Right atrium auricular region (tissue), 2 donors: ENCODE results near the gene PSMB2. TPM values are rescaled to one million over a fixed set of nuclear protein-coding genes. Genes with fewer than 3 reads are reported as not detected.
"Not testable (repeated sequence)": the region's sequence is repeated elsewhere in the genome, so short reads cannot be mapped to it uniquely, and the experiment has no call there.

ENCODE experiments used
- DNase-seq: peaks from one replicate; pipeline ENCODE4 v3.0.0-alpha.2; 2019; ENCODE audit warnings: low spot score
- H3K27ac ChIP-seq, 2 donors: fragments of 200-600 bp; sonication (generic); 1 replicate in 1 of 2; 2 replicates in 1 of 2; pipeline ENCODE4 v1.5.1; 2016 to 2019
- H3K27me3 ChIP-seq, 2 donors: fragments of 200-600 bp; sonication (generic); one replicate each; pipeline versions ENCODE4 v1.5.1 to v1.6.0; 2017 to 2019
- H3K36me3 ChIP-seq: fragments of 200-600 bp; sonication (generic); one replicate; pipeline ENCODE4 v1.5.1; 2016
- H3K4me1 ChIP-seq, 2 donors: fragments of 200-600 bp; sonication (generic); one replicate each; pipeline versions ENCODE4 v1.5.1 to v1.6.0; 2017 to 2019
- H3K4me3 ChIP-seq, 2 donors: fragments of 200-600 bp; sonication (generic); 1 replicate in 1 of 2; 2 replicates in 1 of 2; pipeline ENCODE4 v1.5.1; 2017 to 2019; ENCODE audit warnings: mild to moderate bottlenecking in 1 of 2, moderate library complexity in 1 of 2
- H3K9me3 ChIP-seq, 2 donors: fragments of 200-600 bp; sonication (generic); one replicate each; pipeline ENCODE4 v1.5.1; 2019
- CTCF ChIP-seq, 2 donors: fragments of 200-600 bp; sonication (generic); IDR thresholded peaks; one replicate each; pipeline ENCODE4 v1.5.1; 2019; ENCODE audit warnings: antibody characterized with exemption in 2 of 2
- total RNA-seq, 2 donors: library from RNA; depleted of rRNA; stranded (reverse); fragments of >200 nt; gene quantifications; one replicate each; pipeline ENCODE4 v1.1.0, GENCODE V29; 2016

PSMB2 gene
- total RNA-seq, result 10 to 100 TPM; 30.4 to 31.7 TPM

- H3K4me1 ChIP-seq, result peaks cover 0 to 40% of the 10 kb centered on the region in 2 donors
- peak within 1 kb of the TSS; percentile 63 to 75 for H3K4me3 ChIP-seq
- TF ChIP-seq CTCF (IDR thresholded peaks at IDR 0.05), result no peak
- H3K36me3 ChIP-seq, result no peaks in the 10 kb centered on the region
- peak within 1 kb of the TSS; percentile 82 to 89 for H3K27ac ChIP-seq
- H3K27me3 ChIP-seq, result no peaks in the 10 kb centered on the region
- DNase-seq, result peak; percentile 97
- no peaks in the 10 kb centered on the region for H3K9me3 ChIP-seq
These were observed at the start of gene PSMB2 for GRCh38 chr1:35641233-35641866. TSS of gene PSMB2 (minus strand) at chr1:35641526. CDS start at chr1:35641432, 94 bp downstream.

GRCh38 chr1:35691080-35691479 is 49.8 kb upstream of the PSMB2 start:
- Histone ChIP-seq H3K36me3 (no peaks in the 10 kb centered on the region), H3K27ac (no peak overlapping the region), H3K4me1 (no peaks in the 10 kb centered on the region), H3K27me3 (no peaks in the 10 kb centered on the region), H3K9me3 (no peaks in the 10 kb centered on the region), H3K4me3 (no peak overlapping the region)
- DNase-seq, result no peak
- TF ChIP-seq CTCF (IDR thresholded peaks at IDR 0.05), result no peak

- not testable (repeated sequence) for H3K27me3 ChIP-seq, H3K27ac ChIP-seq, H3K4me3 ChIP-seq, H3K36me3 ChIP-seq, H3K9me3 ChIP-seq, H3K4me1 ChIP-seq, DNase-seq
These were observed 48.8 kb upstream of the PSMB2 start for GRCh38 chr1:35690103-35690502.

- DNase-seq, result no peak
- no peaks in the 10 kb centered on the region for H3K4me1 ChIP-seq
- no peaks in the 10 kb centered on the region for H3K27me3 ChIP-seq
- no peaks in the 10 kb centered on the region for H3K9me3 ChIP-seq
- H3K36me3 ChIP-seq, result no peaks in the 10 kb centered on the region
- H3K27ac ChIP-seq, result no peak overlapping the region
- no peak for TF ChIP-seq CTCF (IDR thresholded peaks at IDR 0.05)
- no peak overlapping the region for H3K4me3 ChIP-seq
These were observed 46.8 kb upstream of the PSMB2 start for GRCh38 chr1:35688161-35688560.

GRCh38 chr1:35683012-35683411 is 41.7 kb upstream of the PSMB2 start:
- H3K4me3 ChIP-seq, result no peak overlapping the region
- H3K36me3 ChIP-seq, result no peaks in the 10 kb centered on the region
- no peak for DNase-seq
- no peaks in the 10 kb centered on the region for H3K9me3 ChIP-seq
- H3K27me3 ChIP-seq, result no peaks in the 10 kb centered on the region
- no peaks in the 10 kb centered on the region for H3K4me1 ChIP-seq
- H3K27ac ChIP-seq, result no peak overlapping the region
- TF ChIP-seq CTCF (IDR thresholded peaks at IDR 0.05), result no peak

GRCh38 chr1:35680271-35680670 is 38.9 kb upstream of the PSMB2 start:
- H3K27ac ChIP-seq, result no peak overlapping the region
- no peaks in the 10 kb centered on the region for H3K36me3 ChIP-seq
- no peak for TF ChIP-seq CTCF (IDR thresholded peaks at IDR 0.05)
- no peaks in the 10 kb centered on the region for H3K4me1 ChIP-seq
- H3K9me3 ChIP-seq, result no peaks in the 10 kb centered on the region
- no peak overlapping the region for H3K4me3 ChIP-seq
- DNase-seq, result no peak
- H3K27me3 ChIP-seq, result no peaks in the 10 kb centered on the region
